SK-N-SH treated with all-trans-retinoic acid at 6 μM for 48 hours (cell line): Measurements from ENCODE around the gene TTYH3.

Source experiments
- ESRRG ChIP-seq: fragments of 250-450 bp; sonication (Bioruptor Pico); IDR thresholded peaks from 2 replicates; pipeline ENCODE4 v1.6.1; 2021; ENCODE audit warnings: mild to moderate bottlenecking
- RARB ChIP-seq: fragments of 250-450 bp; sonication (Bioruptor Pico); IDR thresholded peaks from 2 replicates; pipeline ENCODE4 v1.8.0; 2021; ENCODE audit warnings: mild to moderate bottlenecking, moderate library complexity
- ZFP3 ChIP-seq: fragments of 250-450 bp; sonication (Bioruptor Pico); IDR thresholded peaks from 2 replicates; pipeline ENCODE4 v1.5.0; 2020; ENCODE audit warnings: mild to moderate bottlenecking, moderate library complexity

- TF ChIP-seq ESRRG (CRISPR knock-in tag), result no peak
- TF ChIP-seq RARB (CRISPR knock-in tag), result no peak
- no peak for TF ChIP-seq ZFP3 (CRISPR knock-in tag)
Observed at GRCh38 chr7:2639695-2640481, 8.1 kb downstream of the TTYH3 start.
